Skeletal muscle tissue (tissue), 4 donors: Measurements from ENCODE around the gene NIPAL1. TPM values are rescaled to one million over a fixed set of nuclear protein-coding genes. Genes with fewer than 3 reads are reported as not detected.
A peak's percentile ranks its signal among the peaks of the same experiment; 100 is the strongest.

Experiments
- H3K27ac ChIP-seq: one replicate; pipeline ENCODE4 v1.7.0; 2013; ENCODE audit warnings: mild to moderate bottlenecking, low read depth, low read length, inconsistent platforms
- H3K27me3 ChIP-seq, 3 donors: one replicate each; pipeline ENCODE4 v1.7.0; 2013; ENCODE audit warnings: low read length in 3 of 3; ENCODE audit not compliant: control insufficient read depth in 3 of 3, insufficient read depth in 3 of 3
- H3K36me3 ChIP-seq, 3 donors: one replicate each; pipeline ENCODE4 v1.7.0; 2013; ENCODE audit warnings: low read length in 3 of 3; ENCODE audit not compliant: control insufficient read depth in 3 of 3, insufficient read depth in 3 of 3
- H3K4me1 ChIP-seq, 3 donors: one replicate each; pipeline ENCODE4 v1.7.0; 2013; ENCODE audit warnings: low read length in 3 of 3, mild to moderate bottlenecking in 3 of 3; ENCODE audit not compliant: control insufficient read depth in 3 of 3, insufficient read depth in 3 of 3
- H3K4me3 ChIP-seq, 3 donors: one replicate each; pipeline ENCODE4 v1.7.0; 2013; ENCODE audit warnings: low read length in 3 of 3
- H3K9ac ChIP-seq, 3 donors: one replicate each; pipeline ENCODE4 v1.7.0; 2013; ENCODE audit warnings: low read length in 3 of 3, mild to moderate bottlenecking in 3 of 3, moderate library complexity in 2 of 3, low read depth in 1 of 3
- H3K9me3 ChIP-seq, 3 donors: one replicate each; pipeline ENCODE4 v1.7.0; 2013; ENCODE audit warnings: low read length in 3 of 3; ENCODE audit not compliant: control insufficient read depth in 3 of 3
- total RNA-seq: library from RNA; depleted of rRNA; stranded (reverse); fragments of >200 nt; gene quantifications from one replicate; pipeline ENCODE4 v1.2.3, GENCODE V29; 2014
- donor health status: Osteomylitis.

NIPAL1 gene
- total RNA-seq, 1 donor from 2014 or later: 1.0 TPM

DNA sequence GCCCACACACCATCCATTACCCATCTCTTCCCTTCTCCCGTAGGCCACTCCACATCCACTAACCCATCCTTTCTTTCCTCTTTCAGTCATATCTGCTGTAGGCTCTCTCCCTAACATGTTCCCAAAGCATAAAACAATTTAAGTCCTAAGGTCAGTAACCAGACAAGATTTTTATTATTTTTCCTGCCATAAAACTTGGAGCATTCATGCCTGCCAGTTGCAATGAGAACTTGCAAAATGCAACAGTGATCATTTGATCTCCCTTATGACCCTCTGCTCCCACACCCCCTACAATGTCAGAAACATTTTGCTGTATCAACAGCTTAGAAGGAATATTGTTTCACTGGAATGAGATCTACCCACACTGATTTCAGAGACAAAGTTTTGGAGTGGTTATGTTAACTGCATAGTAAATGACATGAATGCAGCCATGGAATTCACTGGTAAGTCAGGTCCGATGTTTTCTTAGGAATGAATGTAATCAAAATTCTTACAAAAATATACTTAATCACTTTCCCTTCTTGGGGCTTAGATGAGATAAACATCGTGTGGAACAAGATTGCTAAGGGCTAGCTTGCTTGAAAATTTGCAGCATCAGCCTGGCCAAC, 5.7 kb downstream of the NIPAL1 start:
- Histone ChIP-seq H3K4me1 (peaks cover 3 to 7% (median 5%) of the 10 kb centered on the region in 3 donors), H3K9ac (no peak overlapping the region), H3K27me3 (no peaks in the 10 kb centered on the region), H3K4me3 (no peak overlapping the region), H3K9me3 (no peaks in the 10 kb centered on the region), H3K36me3 (peaks cover 0 to 4% (median 0%) of the 10 kb centered on the region in 3 donors), H3K27ac (no peak overlapping the region)

- Histone ChIP-seq H3K27ac (no peak overlapping the region), H3K9me3 (no peaks in the 10 kb centered on the region), H3K4me3 (no peak overlapping the region), H3K36me3 (peaks cover 0 to 4% (median 0%) of the 10 kb centered on the region in 3 donors), H3K4me1 (peaks cover 0 to 3% (median 3%) of the 10 kb centered on the region in 3 donors), H3K9ac (no peak overlapping the region), H3K27me3 (no peaks in the 10 kb centered on the region)
Measured at GRCh38 chr4:48024522-48024921, 8.0 kb downstream of the NIPAL1 start.

DNA sequence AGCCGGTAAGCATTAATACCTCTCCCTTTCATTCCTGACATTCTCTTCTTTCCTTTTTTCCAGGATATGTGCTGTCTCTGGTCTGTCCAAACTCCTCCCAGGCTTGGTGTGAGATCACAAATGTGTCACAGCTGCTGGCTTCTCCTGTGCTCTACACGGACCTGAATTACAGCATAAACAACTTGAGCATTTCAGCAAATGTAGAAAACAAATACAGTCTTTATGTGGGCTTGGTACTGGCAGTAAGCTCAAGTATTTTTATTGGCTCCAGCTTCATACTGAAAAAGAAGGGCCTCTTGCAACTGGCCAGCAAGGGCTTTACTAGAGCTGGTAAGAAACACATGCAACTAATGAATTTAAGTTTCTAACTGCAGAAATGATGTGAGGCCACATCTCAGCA, 8.4 kb downstream of the NIPAL1 start:
- Histone ChIP-seq H3K27ac (no peak overlapping the region), H3K4me1 (peaks cover 0 to 3% (median 3%) of the 10 kb centered on the region in 3 donors), H3K9ac (no peak overlapping the region), H3K9me3 (no peaks in the 10 kb centered on the region), H3K36me3 (peaks cover 0 to 4% (median 0%) of the 10 kb centered on the region in 3 donors), H3K27me3 (no peaks in the 10 kb centered on the region), H3K4me3 (no peak overlapping the region)

GRCh38 chr4:48027653-48028052, 11.1 kb downstream of the NIPAL1 start:
- H3K4me1 ChIP-seq: peaks cover 3 to 4% (median 3%) of the 10 kb centered on the region in 3 donors
- no peak overlapping the region for H3K4me3 ChIP-seq
- H3K27me3 ChIP-seq: no peaks in the 10 kb centered on the region
- H3K9me3 ChIP-seq: no peaks in the 10 kb centered on the region
- H3K9ac ChIP-seq: no peak overlapping the region
- no peak overlapping the region for H3K27ac ChIP-seq
- H3K36me3 ChIP-seq: peaks cover 0 to 4% (median 0%) of the 10 kb centered on the region in 3 donors

DNA sequence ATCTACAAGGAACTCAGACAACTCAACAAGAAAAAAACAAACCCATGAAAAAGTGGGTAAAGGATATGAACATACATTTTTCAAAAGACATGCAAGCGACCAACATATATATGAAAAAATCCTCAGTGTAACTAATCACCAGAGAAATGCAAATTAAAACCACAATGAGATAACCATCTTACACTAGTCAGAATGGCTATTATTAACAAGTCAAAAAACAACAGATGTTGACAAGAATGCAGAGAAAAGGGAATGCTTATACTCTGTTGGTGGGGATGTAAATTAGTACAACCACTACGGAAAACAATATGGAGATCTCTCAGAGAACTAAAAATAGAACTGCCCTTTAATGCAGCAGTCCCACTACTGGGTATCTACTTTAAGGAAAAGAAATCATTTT, 12.1 kb downstream of the NIPAL1 start:
- Histone ChIP-seq H3K4me1 (peaks cover 3 to 7% (median 6%) of the 10 kb centered on the region in 3 donors), H3K27ac (no peak overlapping the region), H3K4me3 (no peak overlapping the region), H3K36me3 (peaks cover 0 to 4% (median 0%) of the 10 kb centered on the region in 3 donors), H3K9ac (no peak overlapping the region), H3K27me3 (no peaks in the 10 kb centered on the region), H3K9me3 (no peaks in the 10 kb centered on the region)

DNA sequence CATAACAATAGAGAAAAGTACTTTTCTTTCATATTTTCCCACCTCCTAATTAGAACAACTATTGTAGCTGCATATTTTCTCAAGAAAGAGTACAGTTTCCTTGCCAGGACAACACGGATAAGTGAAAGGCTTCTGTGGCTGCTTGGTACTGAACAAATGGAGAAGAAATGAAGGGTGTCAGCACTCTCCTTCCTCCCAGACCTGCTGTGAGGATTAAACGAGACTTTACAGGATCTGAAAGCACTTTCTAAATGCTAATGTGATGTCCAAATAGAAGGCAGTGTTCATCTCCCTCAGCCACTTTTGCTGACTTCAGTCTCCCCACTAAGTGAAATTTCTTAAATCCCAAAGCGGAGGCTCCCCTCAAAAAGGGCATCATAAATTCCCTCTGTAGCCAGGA, 13.9 kb downstream of the NIPAL1 start:
- Histone ChIP-seq H3K4me3 (no peak overlapping the region), H3K9ac (no peak overlapping the region), H3K4me1 (peaks cover 0 to 7% (median 6%) of the 10 kb centered on the region in 3 donors), H3K36me3 (peaks cover 0 to 4% (median 0%) of the 10 kb centered on the region in 3 donors), H3K9me3 (no peaks in the 10 kb centered on the region), H3K27ac (no peak overlapping the region), H3K27me3 (no peaks in the 10 kb centered on the region)

GRCh38 chr4:48031802-48032525, 15.4 kb downstream of the NIPAL1 start:
- H3K4me3 ChIP-seq: peak overlapping the region in 2 of 3 donors; percentile 36 to 51
- H3K27ac ChIP-seq: peak overlapping the region; percentile 82
- peaks cover 2 to 13% (median 7%) of the 10 kb centered on the region in 3 donors for H3K4me1 ChIP-seq
- no peaks in the 10 kb centered on the region for H3K9me3 ChIP-seq
- no peaks in the 10 kb centered on the region for H3K36me3 ChIP-seq
- H3K27me3 ChIP-seq: no peaks in the 10 kb centered on the region
- H3K9ac ChIP-seq: peak overlapping the region in 2 of 3 donors; percentile 43 to 50

- Histone ChIP-seq H3K27me3 (no peaks in the 10 kb centered on the region), H3K36me3 (no peaks in the 10 kb centered on the region), H3K27ac (peak overlapping the region; percentile 82), H3K9me3 (no peaks in the 10 kb centered on the region), H3K4me1 (peaks cover 2 to 13% (median 7%) of the 10 kb centered on the region in 3 donors), H3K9ac (peak overlapping the region in 1 of 3 donors; percentile 50), H3K4me3 (no peak overlapping the region)
Measured at GRCh38 chr4:48032721-48033120, 16.1 kb downstream of the NIPAL1 start.

GRCh38 chr4:48033412-48033811, 16.8 kb downstream of the NIPAL1 start:
- no peak overlapping the region for H3K27ac ChIP-seq
- peaks cover 2 to 13% (median 7%) of the 10 kb centered on the region in 3 donors for H3K4me1 ChIP-seq
- H3K9me3 ChIP-seq: no peaks in the 10 kb centered on the region
- H3K27me3 ChIP-seq: no peaks in the 10 kb centered on the region
- H3K9ac ChIP-seq: no peak overlapping the region
- no peaks in the 10 kb centered on the region for H3K36me3 ChIP-seq
- H3K4me3 ChIP-seq: no peak overlapping the region

DNA sequence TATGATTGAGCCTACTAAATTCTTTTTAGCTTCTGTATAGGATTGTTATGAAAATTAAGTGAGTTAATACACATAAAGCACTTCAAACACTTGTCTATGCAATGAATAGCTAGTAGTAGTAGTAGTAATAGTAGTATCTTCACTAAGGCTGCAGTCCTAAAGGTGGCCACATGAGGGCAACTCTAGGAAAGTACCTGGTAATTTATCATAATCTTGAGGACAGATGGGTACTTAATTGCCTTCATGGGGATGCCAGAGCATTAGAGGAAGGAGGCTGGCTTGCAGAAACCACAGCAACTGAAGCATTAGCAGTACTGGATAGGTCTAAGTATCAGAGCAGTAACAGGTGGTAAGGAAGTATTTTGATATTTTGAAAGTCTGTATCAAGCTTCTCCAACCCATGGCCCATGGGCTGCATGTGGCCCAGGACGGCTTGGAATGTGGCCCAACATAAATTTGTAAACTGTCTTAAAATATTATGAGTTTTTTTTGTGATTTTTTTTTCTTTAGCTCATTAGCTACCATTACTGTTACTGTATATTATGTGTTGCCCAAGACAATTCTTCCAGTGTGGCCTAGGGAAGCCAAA, 17.3 kb downstream of the NIPAL1 start:
- no peak overlapping the region for H3K27ac ChIP-seq
- no peak overlapping the region for H3K9ac ChIP-seq
- peaks cover 2 to 13% (median 7%) of the 10 kb centered on the region in 3 donors for H3K4me1 ChIP-seq
- no peak overlapping the region for H3K4me3 ChIP-seq
- no peaks in the 10 kb centered on the region for H3K36me3 ChIP-seq
- no peaks in the 10 kb centered on the region for H3K27me3 ChIP-seq
- H3K9me3 ChIP-seq: no peaks in the 10 kb centered on the region
